ENCODE measurements around the gene AKR1A1. TPM values are rescaled to one million over a fixed set of nuclear protein-coding genes. Genes with fewer than 3 reads are reported as not detected.

The AKR1A1 gene
- total and polyA plus RNA-seq, 2 donors (not counting 3 experiments of a cell fraction or from before 2014, with no cell fraction given) = 172 to 227 TPM

DNA sequence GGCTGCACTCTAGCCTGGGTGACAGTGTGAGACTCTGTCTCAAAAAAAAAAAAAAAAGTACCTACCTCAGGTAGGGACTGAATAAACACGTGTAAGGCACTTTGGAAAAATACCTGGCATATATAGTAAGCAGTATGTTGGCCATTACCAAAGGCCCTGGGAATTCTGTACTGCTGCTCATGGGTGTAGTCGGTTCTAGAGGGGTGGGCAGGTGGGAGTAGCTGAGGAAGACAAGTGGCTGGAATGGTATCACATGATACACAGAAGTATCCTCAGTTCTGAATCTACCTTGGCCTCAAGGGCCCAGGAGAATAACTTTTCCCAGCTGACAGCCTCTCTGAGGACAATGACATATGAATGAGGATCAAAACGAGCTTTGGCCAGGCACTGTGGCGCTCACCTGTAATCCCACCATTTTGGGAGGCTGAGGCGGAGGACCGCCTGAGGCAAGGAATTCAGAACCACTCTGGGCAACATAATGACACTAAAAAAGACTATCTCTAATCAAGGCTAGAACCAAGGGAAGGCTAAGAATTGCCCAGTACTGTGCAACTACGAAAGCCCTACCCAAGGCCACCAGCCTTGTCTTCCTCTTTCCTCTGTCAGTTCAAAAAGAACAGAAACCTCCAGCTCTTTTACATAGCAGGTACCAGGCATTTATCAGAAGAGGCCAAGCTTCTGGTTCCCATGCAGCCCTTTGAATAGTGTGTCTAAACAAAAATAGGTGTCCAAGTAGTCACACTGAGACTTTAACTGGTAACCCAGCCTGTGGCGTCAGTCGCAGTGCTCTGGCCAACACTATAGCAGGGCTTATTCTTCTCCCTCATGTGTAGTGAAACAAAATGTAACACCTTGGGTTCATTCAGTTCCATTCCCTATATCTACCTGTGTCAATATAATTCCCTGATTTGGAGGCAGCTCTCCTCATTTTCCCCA is 40.3 kb upstream of the AKR1A1 start:
- H3K36me3 ChIP-seq (ENCODE audit: control insufficient read depth in 2 of 2, extremely low read depth in 1 of 2, insufficient read depth in 2 of 2, low read length in 2 of 2) = peaks cover 39 to 41% of the 10 kb centered on the region in 2 experiments
- BruUV-seq (replicated peaks) = no TSS peak
- intact Hi-C loops (cut with micrococcal nuclease) = no loop called here

More for the DNA sequence above, 40.3 kb upstream of the AKR1A1 start:
- Histone ChIP-seq H3K9ac (replicated peaks; ENCODE audit: extremely low read depth, insufficient read depth, low read length) (no peak overlapping the region), H3K4me1 (ENCODE audit: control insufficient read depth, extremely low read depth, insufficient read depth, low read length) (no peaks in the 10 kb centered on the region), H3K4me3 (replicated peaks in 1 of 3; ENCODE audit: insufficient read depth in 1 of 3, low read depth in 1 of 3, low read length in 3 of 3) (no peak overlapping the region), H3K79me2 (ENCODE audit: control insufficient read depth, insufficient read depth, low read length) (peaks cover 3% of the 10 kb centered on the region), H3K27me3 (ENCODE audit: control insufficient read depth in 2 of 2, insufficient read depth in 2 of 2, low read length in 2 of 2) (no peaks in the 10 kb centered on the region), H2AFZ (ENCODE audit: low read depth, low read length) (no peak overlapping the region), H3K9me1 (replicated peaks; ENCODE audit: control insufficient read depth, extremely low read depth, insufficient read depth, low read length) (no peaks in the 10 kb centered on the region), H3K27ac (ENCODE audit: insufficient read depth, low read depth, low read length) (no peak overlapping the region), H4K20me1 (replicated peaks; ENCODE audit: control insufficient read depth, extremely low read depth, insufficient read depth, low read length) (no peaks in the 10 kb centered on the region), H3K4me2 (ENCODE audit: insufficient read depth, low read length) (no peak overlapping the region), H3K9me3 (replicated peaks; ENCODE audit: control insufficient read depth, insufficient read depth, low read length) (no peaks in the 10 kb centered on the region)
- DNase-seq (ENCODE audit: low read depth, low spot score) = no peak
- ChIA-PET POLR2A (interaction anchor here (3.8 kb wide), 1 partner anchor 11 kb away, joined by 32 read pairs; the partner anchor contains the start of gene PRDX1), CTCF (interaction anchor here (1.0 to 6.0 kb wide), 5 partner anchors 8 to 57 kb away, joined by 3 to 148 read pairs (median 5); partner anchors contain the start of genes AKR1A1, CCDC163 and MMACHC)
- dilution Hi-C loops (cut with MboI; ENCODE audit: extremely low pct_ligation_motif_present, low sequenced_read_pairs) = no loop called here
- TF ChIP-seq, protein P1, sequence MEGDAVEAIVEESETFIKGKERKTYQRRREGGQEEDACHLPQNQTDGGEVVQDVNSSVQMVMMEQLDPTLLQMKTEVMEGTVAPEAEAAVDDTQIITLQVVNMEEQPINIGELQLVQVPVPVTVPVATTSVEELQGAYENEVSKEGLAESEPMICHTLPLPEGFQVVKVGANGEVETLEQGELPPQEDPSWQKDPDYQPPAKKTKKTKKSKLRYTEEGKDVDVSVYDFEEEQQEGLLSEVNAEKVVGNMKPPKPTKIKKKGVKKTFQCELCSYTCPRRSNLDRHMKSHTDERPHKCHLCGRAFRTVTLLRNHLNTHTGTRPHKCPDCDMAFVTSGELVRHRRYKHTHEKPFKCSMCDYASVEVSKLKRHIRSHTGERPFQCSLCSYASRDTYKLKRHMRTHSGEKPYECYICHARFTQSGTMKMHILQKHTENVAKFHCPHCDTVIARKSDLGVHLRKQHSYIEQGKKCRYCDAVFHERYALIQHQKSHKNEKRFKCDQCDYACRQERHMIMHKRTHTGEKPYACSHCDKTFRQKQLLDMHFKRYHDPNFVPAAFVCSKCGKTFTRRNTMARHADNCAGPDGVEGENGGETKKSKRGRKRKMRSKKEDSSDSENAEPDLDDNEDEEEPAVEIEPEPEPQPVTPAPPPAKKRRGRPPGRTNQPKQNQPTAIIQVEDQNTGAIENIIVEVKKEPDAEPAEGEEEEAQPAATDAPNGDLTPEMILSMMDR (IDR thresholded peaks at IDR 0.05; ENCODE audit: extremely low read depth in 1 of 2, insufficient read depth in 1 of 2, low read depth in 1 of 2, low read length in 2 of 2) = no peak
- TF ChIP-seq POLR2A (IDR thresholded peaks at IDR 0.05; ENCODE audit: low read depth, low read length) (no peak), EZH2 (IDR thresholded peaks at IDR 0.05; ENCODE audit: borderline replicate concordance, low read depth, low read length, severe bottlenecking) (no peak)
- no peak for FAIRE-seq

Measured in endothelial cell of umbilical vein (primary cell).